ENCODE measurements around the gene SBF1. TPM values are rescaled to one million over a fixed set of nuclear protein-coding genes. Genes with fewer than 3 reads are reported as not detected.

SBF1 gene
- total RNA-seq, 4 donors from 2014 or later, result 48.5 to 77.7 (median 68.3) TPM

GRCh38 chr22:50518606-50519005 is 43.8 kb upstream of the SBF1 start:
- no peak for TF ChIP-seq POLR2A (IDR thresholded peaks at IDR 0.05)
- TF ChIP-seq, protein P1, sequence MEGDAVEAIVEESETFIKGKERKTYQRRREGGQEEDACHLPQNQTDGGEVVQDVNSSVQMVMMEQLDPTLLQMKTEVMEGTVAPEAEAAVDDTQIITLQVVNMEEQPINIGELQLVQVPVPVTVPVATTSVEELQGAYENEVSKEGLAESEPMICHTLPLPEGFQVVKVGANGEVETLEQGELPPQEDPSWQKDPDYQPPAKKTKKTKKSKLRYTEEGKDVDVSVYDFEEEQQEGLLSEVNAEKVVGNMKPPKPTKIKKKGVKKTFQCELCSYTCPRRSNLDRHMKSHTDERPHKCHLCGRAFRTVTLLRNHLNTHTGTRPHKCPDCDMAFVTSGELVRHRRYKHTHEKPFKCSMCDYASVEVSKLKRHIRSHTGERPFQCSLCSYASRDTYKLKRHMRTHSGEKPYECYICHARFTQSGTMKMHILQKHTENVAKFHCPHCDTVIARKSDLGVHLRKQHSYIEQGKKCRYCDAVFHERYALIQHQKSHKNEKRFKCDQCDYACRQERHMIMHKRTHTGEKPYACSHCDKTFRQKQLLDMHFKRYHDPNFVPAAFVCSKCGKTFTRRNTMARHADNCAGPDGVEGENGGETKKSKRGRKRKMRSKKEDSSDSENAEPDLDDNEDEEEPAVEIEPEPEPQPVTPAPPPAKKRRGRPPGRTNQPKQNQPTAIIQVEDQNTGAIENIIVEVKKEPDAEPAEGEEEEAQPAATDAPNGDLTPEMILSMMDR (IDR thresholded peaks at IDR 0.05), result no peak
- no peak for TF ChIP-seq EP300 (IDR thresholded peaks at IDR 0.05)
- Histone ChIP-seq H3K4me1 (peaks cover 0 to under 1% (median 0%) of the 10 kb centered on the region in 4 donors), H3K27ac (no peak overlapping the region), H3K9me3 (no peaks in the 10 kb centered on the region), H3K27me3 (no peaks in the 10 kb centered on the region), H3K36me3 (peaks cover 0 to 90% (median 52%) of the 10 kb centered on the region in 3 donors), H3K4me3 (no peak overlapping the region)
- WGBS, 2 donors, result 83 to 93% methylated on average over 7 of the region's 7 CpGs
- no peak for DNase-seq (ENCODE audit: low spot score in 2 of 2)

DNA sequence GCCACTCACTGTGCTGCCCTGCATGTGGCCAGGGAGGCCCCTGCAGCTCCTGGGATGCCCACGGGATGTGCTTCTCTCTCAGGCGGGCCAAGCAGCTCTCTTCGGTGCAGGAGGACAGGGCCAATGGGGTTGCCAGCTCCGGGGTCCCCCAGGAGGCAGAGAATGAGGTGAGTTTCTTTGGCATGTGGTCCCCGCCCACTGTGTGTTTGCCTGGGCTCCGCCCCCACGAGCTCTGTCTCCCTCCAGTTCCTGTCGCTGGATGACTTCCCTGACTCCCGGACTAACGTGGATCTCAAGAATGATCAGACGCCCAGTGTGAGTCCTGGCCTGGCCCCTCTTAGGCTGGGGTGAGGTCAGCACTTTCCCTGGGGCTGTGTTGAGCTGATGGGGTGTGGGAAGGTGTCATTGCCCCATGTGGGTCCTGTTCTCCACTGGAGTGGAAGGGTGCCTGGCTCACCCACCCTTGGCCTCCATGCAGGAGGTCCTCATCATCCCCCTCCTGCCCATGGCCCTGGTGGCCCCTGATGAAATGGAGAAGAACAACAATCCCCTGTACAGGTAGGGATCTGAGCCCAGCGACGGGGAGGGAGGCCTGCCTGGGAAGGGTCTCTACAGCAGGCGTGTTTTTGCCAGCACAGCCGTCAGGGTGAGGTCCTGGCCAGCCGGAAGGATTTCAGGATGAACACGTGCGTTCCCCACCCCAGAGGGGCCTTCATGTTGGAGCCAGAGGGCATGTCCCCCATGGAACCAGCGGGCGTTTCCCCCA is 42.8 kb upstream of the SBF1 start:
- Histone ChIP-seq H3K27ac (no peak overlapping the region), H3K27me3 (no peaks in the 10 kb centered on the region), H3K4me1 (no peaks in the 10 kb centered on the region), H3K36me3 (peaks cover 0 to 80% (median 45%) of the 10 kb centered on the region in 3 donors), H3K4me3 (no peak overlapping the region), H3K9me3 (no peaks in the 10 kb centered on the region)
- WGBS, 2 donors, result 82 to 84% methylated on average over 18 to 19 of the region's 20 CpGs
- TF ChIP-seq, protein P1 (IDR thresholded peaks at IDR 0.05), result no peak
- TF ChIP-seq POLR2A (IDR thresholded peaks at IDR 0.05) (no peak), EP300 (IDR thresholded peaks at IDR 0.05) (no peak)
- DNase-seq (ENCODE audit: low spot score in 2 of 2), result no peak

DNA sequence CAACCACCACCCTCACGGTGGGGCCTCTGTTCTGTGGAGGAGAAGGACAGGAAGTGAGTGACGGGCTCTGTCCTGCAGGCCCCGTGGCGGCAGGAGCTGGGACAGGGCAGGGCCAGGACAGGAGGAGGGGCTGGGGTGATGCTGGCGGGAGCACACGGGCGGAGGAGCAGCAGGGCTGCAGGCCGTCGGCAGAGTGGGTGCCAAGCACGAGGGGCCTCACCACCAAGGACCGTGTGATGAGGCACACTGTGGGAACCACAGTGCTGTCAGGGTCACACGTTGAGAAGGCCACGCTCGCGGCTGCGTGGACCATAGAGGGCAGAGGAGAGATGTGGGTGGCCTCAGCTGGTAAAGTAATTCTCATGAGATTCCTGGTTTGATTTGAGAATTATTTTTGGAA is 42.1 kb upstream of the SBF1 start:
- DNase-seq (ENCODE audit: low spot score in 2 of 2), result no peak

DNA sequence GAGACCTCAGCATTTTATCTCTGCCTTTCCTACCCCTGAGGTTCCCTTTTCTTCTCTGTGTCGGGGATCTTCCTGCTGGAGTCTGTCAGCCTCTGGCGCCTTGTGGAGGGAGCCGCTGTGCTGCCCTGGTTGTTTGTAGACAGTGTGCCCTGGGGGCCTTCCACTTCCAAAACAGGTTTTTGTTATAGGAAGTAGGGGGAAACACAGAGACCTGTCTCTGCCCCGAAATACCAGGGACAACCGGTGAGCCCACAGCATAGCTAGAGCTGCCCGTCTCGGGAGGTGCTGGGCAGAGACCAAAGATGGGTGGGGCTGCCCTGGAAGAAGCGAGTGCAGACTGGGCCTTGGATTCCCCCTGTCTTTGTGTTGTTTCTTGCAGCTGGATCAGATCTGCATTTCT is 41.2 kb upstream of the SBF1 start:
- 81 to 82% methylated on average over 8 of the region's 8 CpGs for WGBS, 2 donors

More for the DNA sequence above, 42.1 kb upstream of the SBF1 start:
- no peaks in the 10 kb centered on the region for H3K27me3 ChIP-seq
- no peak overlapping the region for H3K4me3 ChIP-seq
- no peak for TF ChIP-seq POLR2A (IDR thresholded peaks at IDR 0.05)
- TF ChIP-seq, protein P1 (IDR thresholded peaks at IDR 0.05), result no peak
- TF ChIP-seq EP300 (IDR thresholded peaks at IDR 0.05), result no peak
- no peaks in the 10 kb centered on the region for H3K4me1 ChIP-seq
- peaks cover 0 to 73% (median 37%) of the 10 kb centered on the region in 3 donors for H3K36me3 ChIP-seq
- no peaks in the 10 kb centered on the region for H3K9me3 ChIP-seq
- no peak overlapping the region for H3K27ac ChIP-seq
- whole genome bisulfite sequencing, 2 donors, result 78 to 81% methylated on average over 16 of the region's 16 CpGs

GRCh38 chr22:50513175-50513574 is 38.3 kb upstream of the SBF1 start:
- 92 to 95% methylated on average over 15 of the region's 15 CpGs for WGBS, 2 donors
- Histone ChIP-seq H3K27ac (no peak overlapping the region), H3K9me3 (no peaks in the 10 kb centered on the region), H3K4me1 (peaks cover 0 to 16% (median 6%) of the 10 kb centered on the region in 4 donors), H3K4me3 (no peak overlapping the region), H3K36me3 (peaks cover 0 to 35% (median 20%) of the 10 kb centered on the region in 3 donors), H3K27me3 (no peaks in the 10 kb centered on the region)
- TF ChIP-seq, protein P1 (IDR thresholded peaks at IDR 0.05), result no peak
- TF ChIP-seq EP300 (IDR thresholded peaks at IDR 0.05), result no peak
- TF ChIP-seq POLR2A (IDR thresholded peaks at IDR 0.05), result no peak
- no peak for DNase-seq (ENCODE audit: low spot score in 2 of 2)

More for the DNA sequence above, 41.2 kb upstream of the SBF1 start:
- H3K4me1 ChIP-seq, result no peaks in the 10 kb centered on the region
- no peaks in the 10 kb centered on the region for H3K27me3 ChIP-seq
- no peak for DNase-seq (ENCODE audit: low spot score in 2 of 2)
- no peak for TF ChIP-seq EP300 (IDR thresholded peaks at IDR 0.05)
- TF ChIP-seq POLR2A (IDR thresholded peaks at IDR 0.05), result no peak
- TF ChIP-seq, protein P1 (IDR thresholded peaks at IDR 0.05), result no peak
- H3K9me3 ChIP-seq, result no peaks in the 10 kb centered on the region
- H3K36me3 ChIP-seq, result peaks cover 0 to 64% (median 33%) of the 10 kb centered on the region in 3 donors
- H3K4me3 ChIP-seq, result no peak overlapping the region
- no peak overlapping the region for H3K27ac ChIP-seq
